ENCODE results near the gene RASGEF1C.

RASGEF1C gene

DNA sequence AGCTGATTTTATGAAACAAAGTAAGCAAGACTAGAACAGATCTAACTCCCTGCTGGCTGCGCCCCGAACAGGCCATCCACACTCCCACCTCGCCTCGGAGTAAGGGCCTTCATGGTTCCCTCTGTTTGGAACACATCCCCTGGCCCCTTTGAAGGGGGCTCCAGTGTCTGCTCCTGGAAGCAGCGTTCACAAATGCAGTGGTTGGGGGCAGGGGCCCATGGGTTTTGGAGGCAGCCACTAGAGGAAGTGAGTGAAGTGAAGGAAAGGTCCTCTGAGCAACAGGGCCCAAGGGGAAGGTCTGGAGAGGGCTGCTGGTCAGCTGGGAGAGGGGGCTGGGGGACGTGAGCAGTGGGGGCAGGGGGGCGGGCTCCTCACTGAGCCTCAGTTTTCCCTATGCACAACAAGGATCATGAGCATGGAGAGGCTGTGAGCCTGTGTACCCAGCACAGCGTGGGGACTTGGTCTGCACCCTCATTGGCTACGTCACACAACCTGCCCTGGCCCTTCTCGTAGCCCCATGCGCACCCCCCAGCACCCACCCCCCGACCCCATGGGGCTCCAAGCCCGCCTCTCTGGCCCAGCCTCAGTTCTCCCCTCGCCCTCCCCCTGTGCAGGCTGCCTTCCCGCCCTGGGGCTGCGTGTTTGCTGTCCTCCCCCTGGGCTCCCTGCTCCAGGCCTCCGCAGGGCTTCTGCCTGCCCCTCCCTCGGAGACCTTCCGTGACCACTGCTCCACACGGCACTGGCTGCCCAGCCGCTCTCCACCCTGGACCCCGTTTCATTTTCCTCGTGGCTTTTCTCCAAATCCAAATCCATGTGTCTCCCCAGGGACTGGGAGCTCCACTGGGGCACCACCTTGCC is 39.5 kb downstream of the RASGEF1C start:
- Histone ChIP-seq H3K27ac (ENCODE audit: low read length) (no peak overlapping the region), H3K4me3 (ENCODE audit: low read depth in 1 of 2, low read length in 2 of 2) (no peak overlapping the region), H3K36me3 (ENCODE audit: control insufficient read depth in 1 of 2, insufficient read depth in 2 of 2, low read length in 2 of 2) (no peaks in the 10 kb centered on the region), H3K4me1 (ENCODE audit: control insufficient read depth in 1 of 2, insufficient read depth in 2 of 2, low read length in 2 of 2) (peaks cover 0 to 8% of the 10 kb centered on the region in 2 donors), H3K27me3 (ENCODE audit: low read depth, low read length) (peaks cover 3% of the 10 kb centered on the region), H3K9me3 (ENCODE audit: control insufficient read depth in 1 of 2, low read length in 2 of 2) (no peaks in the 10 kb centered on the region)

DNA sequence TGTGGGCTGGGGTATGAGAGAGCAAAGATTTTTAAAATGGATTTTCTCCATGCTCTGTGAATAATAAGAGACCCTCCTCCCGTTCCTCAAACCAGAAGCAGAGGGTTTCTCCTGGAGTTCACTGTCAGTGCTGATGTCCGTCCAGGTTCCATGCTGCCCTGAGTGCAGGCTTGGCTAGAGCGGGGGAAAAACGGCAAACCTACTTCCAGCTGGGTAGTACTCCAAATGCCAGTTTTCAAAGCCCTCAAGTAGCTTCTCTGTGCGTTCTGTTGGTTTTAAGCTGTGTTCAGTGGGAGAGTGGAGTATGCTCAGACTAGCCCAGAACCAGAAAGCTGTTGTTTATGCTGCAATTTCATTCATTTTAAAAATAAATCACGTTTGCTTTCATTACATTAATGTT is 40.3 kb downstream of the RASGEF1C start:
- Histone ChIP-seq H3K27ac (ENCODE audit: low read length) (no peak overlapping the region), H3K4me3 (ENCODE audit: low read depth in 1 of 2, low read length in 2 of 2) (no peak overlapping the region), H3K36me3 (ENCODE audit: control insufficient read depth in 1 of 2, insufficient read depth in 2 of 2, low read length in 2 of 2) (no peaks in the 10 kb centered on the region), H3K4me1 (ENCODE audit: control insufficient read depth in 1 of 2, insufficient read depth in 2 of 2, low read length in 2 of 2) (peaks cover 0 to 8% of the 10 kb centered on the region in 2 donors), H3K9me3 (ENCODE audit: control insufficient read depth in 1 of 2, low read length in 2 of 2) (peaks cover 2% of the 10 kb centered on the region in 2 donors), H3K27me3 (ENCODE audit: low read depth, low read length) (peaks cover 3% of the 10 kb centered on the region)

DNA sequence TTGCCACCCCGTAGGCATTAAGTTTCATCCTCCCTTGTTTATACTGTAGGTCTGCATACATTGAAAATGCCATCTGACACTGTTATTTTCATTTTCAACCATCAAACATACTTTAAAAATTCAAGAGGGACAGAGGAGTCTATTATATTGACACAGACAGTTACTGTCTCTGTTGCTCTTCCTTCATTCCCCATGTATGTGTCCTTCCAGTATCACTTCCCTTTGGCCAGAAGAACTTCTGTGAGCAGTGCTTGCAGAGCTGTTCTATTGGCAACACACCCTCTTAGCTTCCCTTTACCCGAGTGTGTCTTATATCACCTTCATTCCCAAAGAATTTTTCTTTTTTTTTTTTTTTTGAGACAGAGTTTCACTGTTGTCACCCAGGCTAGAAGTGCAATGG is 42.8 kb downstream of the RASGEF1C start:
- peaks cover 3 to 5% of the 10 kb centered on the region in 2 donors for H3K9me3 ChIP-seq (ENCODE audit: control insufficient read depth in 1 of 2, low read length in 2 of 2)
- H3K27me3 ChIP-seq (ENCODE audit: low read depth, low read length) = no peaks in the 10 kb centered on the region
- H3K4me3 ChIP-seq (ENCODE audit: low read depth in 1 of 2, low read length in 2 of 2) = no peak overlapping the region
- H3K36me3 ChIP-seq (ENCODE audit: control insufficient read depth in 1 of 2, insufficient read depth in 2 of 2, low read length in 2 of 2) = no peaks in the 10 kb centered on the region
- H3K27ac ChIP-seq (ENCODE audit: low read length) = no peak overlapping the region
- peaks cover 0 to 8% of the 10 kb centered on the region in 2 donors for H3K4me1 ChIP-seq (ENCODE audit: control insufficient read depth in 1 of 2, insufficient read depth in 2 of 2, low read length in 2 of 2)

DNA sequence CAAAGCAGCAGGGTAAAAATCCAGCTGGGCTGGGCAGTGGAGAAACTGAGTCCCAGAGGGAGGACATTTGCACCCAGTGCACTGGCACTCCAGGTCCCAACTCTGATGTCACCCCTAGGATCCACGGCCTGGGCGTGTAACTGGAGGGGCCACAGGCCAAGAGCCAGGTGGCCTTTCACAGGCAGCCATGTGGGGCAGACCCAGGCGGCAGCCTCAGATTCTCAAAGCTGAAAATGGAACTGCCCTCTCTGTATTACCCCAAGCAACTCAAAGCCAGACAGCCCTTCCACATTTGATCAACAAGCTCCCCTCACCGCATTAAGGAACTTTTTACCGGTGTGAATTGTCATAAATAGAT is 46.7 kb downstream of the RASGEF1C start:
- H3K27ac ChIP-seq (ENCODE audit: low read length) = no peak overlapping the region

DNA sequence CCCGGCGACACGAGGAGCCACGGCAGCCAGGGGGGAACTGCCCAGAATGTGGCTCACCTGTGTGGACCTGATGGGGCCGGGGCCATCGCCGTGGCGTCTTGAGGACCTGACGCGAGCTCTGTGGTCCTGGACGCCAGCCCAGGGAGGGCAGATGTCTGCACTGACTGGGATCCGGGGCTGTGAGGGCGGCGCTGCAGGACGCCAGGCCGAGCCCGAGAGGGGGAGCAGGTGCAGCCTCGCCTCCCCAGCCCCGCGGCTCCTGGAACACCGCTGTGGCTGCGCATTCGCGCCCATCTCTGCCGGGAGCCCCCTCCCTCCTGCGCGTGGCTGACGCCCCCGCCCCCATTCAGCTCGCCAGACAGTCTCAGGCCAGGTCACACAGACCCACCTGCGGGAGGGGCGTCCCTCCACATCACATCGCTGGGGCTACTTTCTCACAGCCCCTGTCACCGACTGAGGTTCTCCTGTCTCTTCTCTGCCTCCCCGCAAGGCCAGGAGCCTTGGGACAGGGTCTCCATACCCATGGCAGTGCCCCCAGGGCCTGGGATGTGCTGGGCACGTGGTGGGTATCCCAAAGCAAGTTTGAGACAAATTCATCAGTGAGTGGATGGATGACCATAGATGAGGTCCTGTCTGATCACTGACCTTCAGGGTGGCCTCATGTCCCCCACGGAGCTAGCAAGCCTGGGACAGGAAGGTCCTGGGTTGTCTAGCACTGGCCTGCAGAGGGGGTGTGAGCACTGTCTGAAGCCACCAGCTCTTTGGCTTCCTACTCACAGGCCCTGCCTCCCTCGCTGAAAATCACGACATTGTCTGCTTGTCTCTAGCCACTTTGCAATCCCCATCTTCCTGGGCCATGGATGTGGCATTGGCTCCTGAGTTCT is 47.3 kb downstream of the RASGEF1C start:
- H3K36me3 ChIP-seq (ENCODE audit: control insufficient read depth in 1 of 2, insufficient read depth in 2 of 2, low read length in 2 of 2) = no peaks in the 10 kb centered on the region
- no peak overlapping the region for H3K4me3 ChIP-seq (ENCODE audit: low read depth in 1 of 2, low read length in 2 of 2)
- peaks cover 3 to 5% of the 10 kb centered on the region in 2 donors for H3K9me3 ChIP-seq (ENCODE audit: control insufficient read depth in 1 of 2, low read length in 2 of 2)
- no peaks in the 10 kb centered on the region for H3K27me3 ChIP-seq (ENCODE audit: low read depth, low read length)
- H3K27ac ChIP-seq (ENCODE audit: low read length) = no peak overlapping the region
- H3K4me1 ChIP-seq (ENCODE audit: control insufficient read depth in 1 of 2, insufficient read depth in 2 of 2, low read length in 2 of 2) = peaks cover 0 to 8% of the 10 kb centered on the region in 2 donors

More for the DNA sequence above, 46.7 kb downstream of the RASGEF1C start:
- H3K27me3 ChIP-seq (ENCODE audit: low read depth, low read length) = no peaks in the 10 kb centered on the region
- peaks cover 0 to 8% of the 10 kb centered on the region in 2 donors for H3K4me1 ChIP-seq (ENCODE audit: control insufficient read depth in 1 of 2, insufficient read depth in 2 of 2, low read length in 2 of 2)
- H3K9me3 ChIP-seq (ENCODE audit: control insufficient read depth in 1 of 2, low read length in 2 of 2) = peaks cover 3 to 5% of the 10 kb centered on the region in 2 donors
- H3K36me3 ChIP-seq (ENCODE audit: control insufficient read depth in 1 of 2, insufficient read depth in 2 of 2, low read length in 2 of 2) = no peaks in the 10 kb centered on the region
- no peak overlapping the region for H3K4me3 ChIP-seq (ENCODE audit: low read depth in 1 of 2, low read length in 2 of 2)

DNA sequence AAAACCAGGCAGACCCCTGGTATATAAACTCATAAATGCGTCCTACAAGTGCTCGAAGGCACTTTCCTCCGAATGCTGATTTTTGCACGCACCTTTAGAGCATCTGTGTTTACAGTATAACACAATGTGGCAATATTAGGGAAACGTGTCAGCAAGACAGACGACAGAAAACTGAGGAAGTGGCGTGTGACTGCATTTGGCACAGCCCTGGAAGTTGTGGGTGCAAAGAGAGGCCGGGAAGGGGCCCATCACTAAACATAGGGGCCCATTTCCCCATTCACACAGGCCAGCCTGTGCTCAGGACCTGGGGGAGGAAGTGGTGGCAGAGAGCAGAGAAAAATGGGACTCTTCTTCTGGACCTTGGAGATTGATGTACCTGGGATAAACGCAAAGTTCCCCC is 48.2 kb downstream of the RASGEF1C start:
- H3K27ac ChIP-seq (ENCODE audit: low read length) = no peak overlapping the region
- no peaks in the 10 kb centered on the region for H3K27me3 ChIP-seq (ENCODE audit: low read depth, low read length)
- H3K4me1 ChIP-seq (ENCODE audit: control insufficient read depth in 1 of 2, insufficient read depth in 2 of 2, low read length in 2 of 2) = peaks cover 0 to 8% of the 10 kb centered on the region in 2 donors
- no peaks in the 10 kb centered on the region for H3K36me3 ChIP-seq (ENCODE audit: control insufficient read depth in 1 of 2, insufficient read depth in 2 of 2, low read length in 2 of 2)
- H3K9me3 ChIP-seq (ENCODE audit: control insufficient read depth in 1 of 2, low read length in 2 of 2) = peaks cover 3 to 5% of the 10 kb centered on the region in 2 donors
- no peak overlapping the region for H3K4me3 ChIP-seq (ENCODE audit: low read depth in 1 of 2, low read length in 2 of 2)

DNA sequence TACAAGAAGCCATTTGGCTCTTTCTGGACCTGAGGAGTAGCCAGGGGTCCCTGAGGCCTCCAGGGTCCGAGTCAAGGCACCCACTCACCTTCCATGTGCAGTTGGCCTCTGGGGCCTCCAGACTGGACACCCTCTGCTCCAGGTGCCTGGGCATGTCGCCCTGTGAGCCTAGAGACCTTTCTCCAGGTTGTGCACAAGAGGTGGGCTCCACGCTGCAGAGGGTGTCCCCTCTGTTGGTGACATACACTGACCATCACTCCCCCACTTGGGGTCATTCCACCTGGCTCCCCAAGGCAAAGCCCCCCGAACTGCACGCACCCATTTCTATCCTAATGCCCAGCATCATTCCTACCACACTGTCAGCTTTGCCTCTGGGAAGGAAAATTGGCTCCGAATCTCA is 48.8 kb downstream of the RASGEF1C start:
- Histone ChIP-seq H3K27ac (ENCODE audit: low read length) (no peak overlapping the region), H3K9me3 (ENCODE audit: control insufficient read depth in 1 of 2, low read length in 2 of 2) (peaks cover 3 to 5% of the 10 kb centered on the region in 2 donors), H3K27me3 (ENCODE audit: low read depth, low read length) (no peaks in the 10 kb centered on the region), H3K36me3 (ENCODE audit: control insufficient read depth in 1 of 2, insufficient read depth in 2 of 2, low read length in 2 of 2) (no peaks in the 10 kb centered on the region), H3K4me3 (ENCODE audit: low read depth in 1 of 2, low read length in 2 of 2) (no peak overlapping the region), H3K4me1 (ENCODE audit: control insufficient read depth in 1 of 2, insufficient read depth in 2 of 2, low read length in 2 of 2) (peaks cover 0 to 8% of the 10 kb centered on the region in 2 donors)

DNA sequence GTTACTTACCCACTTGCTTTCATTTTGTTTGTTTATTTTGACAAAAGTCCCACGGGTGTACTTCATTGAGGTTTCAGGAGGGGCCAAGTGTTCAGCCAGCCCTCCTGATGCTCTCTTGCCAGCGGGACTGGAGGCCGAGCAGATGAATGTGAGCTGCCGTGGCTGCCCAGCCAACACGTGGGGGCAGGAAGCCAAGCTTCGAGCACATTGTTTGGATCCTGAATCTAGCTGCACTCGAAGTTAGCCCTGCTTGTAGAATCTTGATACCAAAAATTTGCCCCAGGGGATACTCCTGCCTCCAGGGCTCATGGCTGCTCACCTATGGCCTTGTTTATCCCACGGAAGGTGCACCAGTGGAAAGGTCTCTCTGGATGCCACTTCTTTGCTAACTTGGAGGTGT is 49.3 kb downstream of the RASGEF1C start:
- H3K4me3 ChIP-seq (ENCODE audit: low read depth in 1 of 2, low read length in 2 of 2) = no peak overlapping the region
- no peaks in the 10 kb centered on the region for H3K27me3 ChIP-seq (ENCODE audit: low read depth, low read length)
- H3K27ac ChIP-seq (ENCODE audit: low read length) = no peak overlapping the region
- H3K4me1 ChIP-seq (ENCODE audit: control insufficient read depth in 1 of 2, insufficient read depth in 2 of 2, low read length in 2 of 2) = peaks cover 0 to 8% of the 10 kb centered on the region in 2 donors
- peaks cover 3 to 5% of the 10 kb centered on the region in 2 donors for H3K9me3 ChIP-seq (ENCODE audit: control insufficient read depth in 1 of 2, low read length in 2 of 2)
- H3K36me3 ChIP-seq (ENCODE audit: control insufficient read depth in 1 of 2, insufficient read depth in 2 of 2, low read length in 2 of 2) = no peaks in the 10 kb centered on the region

DNA sequence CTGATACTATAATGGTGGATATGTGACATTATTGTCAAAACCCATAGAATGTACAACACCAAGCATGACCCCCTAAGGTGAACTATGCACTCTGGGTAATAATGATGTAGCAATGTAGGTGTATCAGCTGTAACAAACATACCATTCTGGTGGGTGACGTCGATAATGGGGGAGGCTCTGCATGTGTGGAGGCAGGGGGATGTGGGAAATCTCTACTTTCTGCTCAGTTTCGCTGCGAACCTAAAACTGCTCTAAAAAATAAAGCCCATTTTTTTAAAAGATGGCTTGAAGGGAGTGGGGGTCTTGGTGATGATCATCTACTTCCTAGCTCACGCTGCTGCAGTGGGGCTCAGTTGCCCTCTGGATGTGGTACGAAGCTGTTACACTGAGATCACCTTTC is 51.1 kb downstream of the RASGEF1C start:
- peaks cover 0 to 3% of the 10 kb centered on the region in 2 donors for H3K9me3 ChIP-seq (ENCODE audit: control insufficient read depth in 1 of 2, low read length in 2 of 2)
- H3K36me3 ChIP-seq (ENCODE audit: control insufficient read depth in 1 of 2, insufficient read depth in 2 of 2, low read length in 2 of 2) = no peaks in the 10 kb centered on the region
- H3K4me1 ChIP-seq (ENCODE audit: control insufficient read depth in 1 of 2, insufficient read depth in 2 of 2, low read length in 2 of 2) = peaks cover 0 to 8% of the 10 kb centered on the region in 2 donors
- H3K27ac ChIP-seq (ENCODE audit: low read length) = no peak overlapping the region
- no peak overlapping the region for H3K4me3 ChIP-seq (ENCODE audit: low read depth in 1 of 2, low read length in 2 of 2)
- no peaks in the 10 kb centered on the region for H3K27me3 ChIP-seq (ENCODE audit: low read depth, low read length)

DNA sequence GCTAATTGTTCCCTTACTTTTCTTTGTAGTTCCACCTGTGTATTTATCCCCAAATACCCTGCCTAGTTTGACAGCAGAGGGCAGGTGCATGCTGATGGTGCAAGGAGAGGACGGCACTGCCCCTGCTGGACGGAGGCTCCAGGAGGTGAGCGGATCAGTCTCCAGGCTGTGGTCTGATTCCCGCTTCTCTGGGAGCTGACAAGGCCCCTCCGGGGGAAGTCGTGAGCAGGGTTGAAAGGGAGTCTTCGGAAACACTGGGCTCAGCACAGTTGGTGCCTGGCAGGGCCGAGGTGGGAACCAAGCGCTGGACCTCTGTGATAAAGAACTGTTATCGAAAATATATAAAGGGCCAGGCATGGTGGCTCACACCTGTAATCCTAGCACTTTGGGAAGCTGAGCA is 52.9 kb downstream of the RASGEF1C start:
- Histone ChIP-seq H3K27me3 (ENCODE audit: low read depth, low read length) (no peaks in the 10 kb centered on the region), H3K9me3 (ENCODE audit: control insufficient read depth in 1 of 2, low read length in 2 of 2) (peaks cover 0 to 3% of the 10 kb centered on the region in 2 donors), H3K27ac (ENCODE audit: low read length) (no peak overlapping the region), H3K4me3 (ENCODE audit: low read depth in 1 of 2, low read length in 2 of 2) (no peak overlapping the region), H3K36me3 (ENCODE audit: control insufficient read depth in 1 of 2, insufficient read depth in 2 of 2, low read length in 2 of 2) (no peaks in the 10 kb centered on the region), H3K4me1 (ENCODE audit: control insufficient read depth in 1 of 2, insufficient read depth in 2 of 2, low read length in 2 of 2) (peaks cover 0 to 8% of the 10 kb centered on the region in 2 donors)

DNA sequence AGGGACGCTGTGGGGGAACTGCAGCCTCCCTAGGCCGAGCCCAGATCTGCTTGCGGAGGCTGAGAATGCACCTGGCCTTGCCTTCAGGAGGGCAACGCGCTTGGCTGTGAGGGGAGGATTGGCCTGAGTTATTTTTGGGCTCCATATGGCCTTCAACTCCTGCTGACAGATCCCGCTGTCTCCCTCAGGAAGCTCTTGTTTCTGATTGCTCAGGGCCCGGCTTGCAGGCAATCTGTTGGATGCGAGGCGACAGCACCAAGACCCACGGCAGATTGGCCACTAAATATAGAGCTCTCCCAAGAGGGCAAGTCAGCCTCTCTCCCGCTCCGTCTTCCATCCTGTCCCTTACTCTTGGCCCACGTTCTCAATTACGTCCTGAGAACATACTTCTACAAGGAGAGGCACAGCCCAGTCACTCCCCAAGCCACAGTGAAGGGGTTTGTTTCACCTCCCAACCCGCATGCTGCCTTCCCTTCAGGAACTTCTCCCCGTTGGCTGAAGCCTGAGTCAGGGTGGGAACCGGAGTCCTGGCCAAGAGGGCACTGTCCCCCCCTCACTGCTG is 53.6 kb downstream of the RASGEF1C start:
- Histone ChIP-seq H3K9me3 (ENCODE audit: control insufficient read depth in 1 of 2, low read length in 2 of 2) (peaks cover 0 to 3% of the 10 kb centered on the region in 2 donors), H3K36me3 (ENCODE audit: control insufficient read depth in 1 of 2, insufficient read depth in 2 of 2, low read length in 2 of 2) (no peaks in the 10 kb centered on the region), H3K27me3 (ENCODE audit: low read depth, low read length) (no peaks in the 10 kb centered on the region), H3K4me3 (ENCODE audit: low read depth in 1 of 2, low read length in 2 of 2) (no peak overlapping the region), H3K27ac (ENCODE audit: low read length) (no peak overlapping the region), H3K4me1 (ENCODE audit: control insufficient read depth in 1 of 2, insufficient read depth in 2 of 2, low read length in 2 of 2) (peaks cover 0 to 8% of the 10 kb centered on the region in 2 donors)

All from muscle layer of duodenum (tissue), 2 donors.